HCT116 (cell line): ENCODE data around the gene TASP1. TPM values are rescaled to one million over a fixed set of nuclear protein-coding genes. Genes with fewer than 3 reads are reported as not detected.

ENCODE experiments used
- ATAC-seq: fragments of 200-7000 bp; cut with Tn5 transposase; 2 replicates; pipeline ENCODE4 v1.9.1; 2020; ENCODE audit warnings: mild to moderate bottlenecking, moderate library complexity
- BruUV-seq: library from RNA; stranded (reverse); fragments of 400-500 nt; replicated peaks from 2 replicates; lab custom pipeline; 2021; lab: Mats Ljungman, UMichigan
- CTCF ChIA-PET: fragments of 300-600 bp; sonication (Branson Sonifier 250); formaldehyde crosslinking; loops from one replicate; lab custom pipeline; 2021; ENCODE audit warnings: antibody characterized with exemption; lab: Charles Lee
- POLR2A ChIA-PET: fragments of 300-600, 350-600 bp; sonication (Branson Sonifier 250); formaldehyde crosslinking; loops from one replicate; lab custom pipeline; 2021; ENCODE audit warnings: antibody characterized with exemption; lab: Charles Lee
- RAD21 ChIA-PET, 2 experiments: fragments of 300-600 bp; sonication (Branson Sonifier 250); formaldehyde crosslinking; loops; one replicate each; lab custom pipeline; 2023; ENCODE audit warnings: low total read pairs in 2 of 2; ENCODE audit not compliant: uncharacterized antibody in 2 of 2, unreplicated experiment in 2 of 2, low non-redundant PET in 1 of 2; lab: Charles Lee
- DNase-seq: peaks from one replicate; pipeline ENCODE4 v3.0.0-alpha.2; 2010; ENCODE audit warnings: low read depth, low spot score
- H2AFZ ChIP-seq: fragments of 200-600 bp; shearing (Covaris generic), sonication (generic); 2 replicates; pipeline ENCODE4 v1.6.1; 2017; ENCODE audit warnings: low read depth, mixed run types, mixed read lengths, antibody characterized with exemption, low read length; ENCODE audit not compliant: poor library complexity, severe bottlenecking
- H3K27ac ChIP-seq: 2 replicates; pipeline ENCODE4 v1.5.1; 2012; ENCODE audit warnings: low read depth, low read length
- H3K27me3 ChIP-seq: fragments of 200-600 bp; sonication (generic); 2 replicates; pipeline ENCODE4 v1.6.1; 2016; ENCODE audit warnings: mixed run types, low read length, mixed read lengths; ENCODE audit not compliant: insufficient read depth
- H3K36me3 ChIP-seq, 2 experiments: fragments of 200-500 bp in 1 of 2; fragments of 200-600 bp in 1 of 2; sonication (Bioruptor generic) in 1 of 2; sonication (generic) in 1 of 2; 2 replicates each; pipeline versions ENCODE4 v1.5.1 to v1.6.1; 2014 to 2016; ENCODE audit warnings: low read length in 2 of 2, inconsistent platforms in 1 of 2, mixed read lengths in 1 of 2, mixed run types in 1 of 2; ENCODE audit not compliant: insufficient read depth in 2 of 2, control insufficient read depth in 1 of 2
- H3K4me1 ChIP-seq, 2 experiments: fragments of 200-600 bp in 1 of 2; sonication (generic) in 1 of 2; 2 replicates each; pipeline versions ENCODE4 v1.5.1 to v1.6.1; 2012 to 2017; ENCODE audit warnings: low read length in 2 of 2, inconsistent platforms in 1 of 2, mild to moderate bottlenecking in 1 of 2, mixed read lengths in 1 of 2, mixed run types in 1 of 2, moderate library complexity in 1 of 2; ENCODE audit not compliant: insufficient read depth in 2 of 2, control insufficient read depth in 1 of 2
- H3K4me2 ChIP-seq: fragments of 200-600 bp; sonication (generic); 2 replicates; pipeline ENCODE4 v1.6.1; 2017; ENCODE audit warnings: mixed run types, low read length, mixed read lengths
- H3K4me3 ChIP-seq, 2 experiments: fragments of 200-600 bp in 1 of 2; sonication (generic) in 1 of 2; replicated peaks in 1 of 2; 2 replicates each; pipeline ENCODE4 v1.5.1; 2011 to 2016; ENCODE audit warnings: low read length in 2 of 2, control low read depth in 1 of 2, low read depth in 1 of 2, mild to moderate bottlenecking in 1 of 2, mixed read lengths in 1 of 2, mixed run types in 1 of 2
- H3K79me2 ChIP-seq: fragments of 200-600 bp; sonication (generic); 2 replicates; pipeline ENCODE4 v1.6.1; 2017; ENCODE audit warnings: mild to moderate bottlenecking, mixed run types, low read length, moderate library complexity, mixed read lengths; ENCODE audit not compliant: insufficient read depth
- H3K9ac ChIP-seq: fragments of 200-600 bp; sonication (generic); 2 replicates; pipeline ENCODE4 v1.6.1; 2016; ENCODE audit warnings: low read length, mixed read lengths
- H3K9me2 ChIP-seq: fragments of 200-600 bp; sonication (generic), shearing (Covaris generic); 2 replicates; pipeline ENCODE4 v1.6.1; 2017; ENCODE audit warnings: mixed run types, mild to moderate bottlenecking, moderate library complexity; ENCODE audit not compliant: insufficient read depth
- H3K9me3 ChIP-seq, 2 experiments: fragments of 200-500 bp in 1 of 2; fragments of 200-600 bp in 1 of 2; sonication (Bioruptor generic) in 1 of 2; sonication (generic) in 1 of 2; 2 replicates each; pipeline ENCODE4 v1.6.1; 2014 to 2017; ENCODE audit warnings: low read length in 2 of 2, mixed read lengths in 2 of 2, inconsistent platforms in 1 of 2, low read depth in 1 of 2, mild to moderate bottlenecking in 1 of 2, mixed run types in 1 of 2, moderate library complexity in 1 of 2; ENCODE audit not compliant: control insufficient read depth in 1 of 2, insufficient read depth in 1 of 2
- H4K20me1 ChIP-seq: fragments of 200-600 bp; sonication (generic), shearing (Covaris generic); 2 replicates; pipeline ENCODE4 v1.6.1; 2017; ENCODE audit warnings: mixed run types, mild to moderate bottlenecking, moderate library complexity; ENCODE audit not compliant: insufficient read depth
- EZH2 ChIP-seq: fragments of 200-600 bp; sonication (generic); IDR thresholded peaks from 2 replicates; pipeline ENCODE4 v1.6.1; 2017; ENCODE audit warnings: antibody characterized with exemption, mixed run types
- EZH2phosphoT487 ChIP-seq: fragments of 200-600 bp; IDR thresholded peaks from 2 replicates; pipeline ENCODE4 v1.6.1; 2018; ENCODE audit warnings: antibody characterized with exemption, borderline replicate concordance
- FOSL1 ChIP-seq: IDR thresholded peaks from 2 replicates; pipeline ENCODE4 v1.6.1; 2012; ENCODE audit warnings: low read depth
- JUND ChIP-seq: IDR thresholded peaks from 2 replicates; pipeline ENCODE4 v1.6.1; 2012
- POLR2AphosphoS5 ChIP-seq: IDR thresholded peaks from 2 replicates; pipeline ENCODE4 v1.6.1; 2011; ENCODE audit warnings: mild to moderate bottlenecking, low read depth, low read length, moderate library complexity
- YY1 ChIP-seq: IDR thresholded peaks from 2 replicates; pipeline ENCODE4 v1.6.1; 2011; ENCODE audit warnings: low read length, low read depth, moderate library complexity, mild to moderate bottlenecking; ENCODE audit not compliant: insufficient replicate concordance; ENCODE audit errors: extremely low read depth
- intact Hi-C: fragments of 100-400 bp; cut with micrococcal nuclease; formaldehyde crosslinking; loops from 2 replicates; pipeline ENCODE4 v1.10.0; 2022
- total RNA-seq: library from RNA; stranded (reverse); gene quantifications from one replicate; pipeline ENCODE4 v1.2.1, GENCODE V29; 2021; ENCODE audit not compliant: unreplicated experiment
- TF ChIP-seq, protein P1 (sequence below): IDR thresholded peaks from 2 replicates; pipeline ENCODE4 v1.6.1; 2011; ENCODE audit warnings: mild to moderate bottlenecking, low read length, moderate library complexity; ENCODE audit not compliant: insufficient replicate concordance; ENCODE audit errors: extremely low read depth
- TF ChIP-seq, protein P2 (sequence below): IDR thresholded peaks from 2 replicates; pipeline ENCODE4 v1.6.1; 2012; ENCODE audit warnings: low read depth
- TF ChIP-seq, protein P3 (sequence below), 3 experiments: fragments of 200-600 bp in 1 of 3; sonication (generic) in 1 of 3; IDR thresholded peaks in 2 of 3; conservative IDR thresholded peaks in 1 of 3; 2 replicates each; pipeline ENCODE4 v1.5.1; 2012 to 2017; ENCODE audit warnings: low read depth in 2 of 3, low read length in 2 of 3, antibody characterized with exemption in 1 of 3, borderline replicate concordance in 1 of 3, control low read depth in 1 of 3, mild to moderate bottlenecking in 1 of 3, mixed read lengths in 1 of 3, mixed run types in 1 of 3, moderate library complexity in 1 of 3; ENCODE audit not compliant: insufficient read depth in 1 of 3

Gene TASP1
- total RNA-seq, 1 experiment from 2014 or later = 19.1 TPM

DNA sequence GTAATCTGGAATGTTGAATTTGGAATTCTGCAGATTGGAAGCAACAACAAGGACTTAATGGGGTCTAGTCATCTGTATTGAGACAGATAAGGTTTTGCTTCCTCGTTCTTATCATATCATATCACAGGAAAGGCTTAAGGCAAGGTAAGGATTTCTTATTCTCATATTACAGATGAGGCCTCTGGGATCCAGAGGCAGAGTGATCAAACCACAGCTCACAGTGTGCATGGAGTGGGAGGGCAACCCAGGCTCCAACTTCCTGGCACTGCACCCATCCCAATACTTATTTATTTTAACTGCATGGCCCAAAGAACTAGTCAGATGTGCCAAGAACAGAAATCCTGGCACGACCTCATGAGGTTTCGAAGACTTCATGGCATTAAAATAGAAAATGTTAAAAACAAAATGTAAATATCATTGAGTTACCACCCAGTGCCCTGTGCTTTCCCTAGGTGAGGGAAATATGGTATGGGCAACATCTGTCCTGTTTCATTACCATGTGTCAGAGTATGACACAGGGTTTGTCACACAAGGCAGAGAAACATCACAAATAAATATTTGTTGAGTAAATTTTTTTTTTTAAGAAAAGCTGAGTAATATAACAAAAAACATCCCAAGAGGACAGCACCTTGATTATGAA is 225.8 kb downstream of the TASP1 start:
- no peaks in the 10 kb centered on the region for H3K79me2 ChIP-seq
- H3K27me3 ChIP-seq = no peaks in the 10 kb centered on the region
- no peak overlapping the region for H3K4me3 ChIP-seq
- H2AFZ ChIP-seq = no peak overlapping the region
- H4K20me1 ChIP-seq = no peaks in the 10 kb centered on the region
- BruUV-seq = no TSS peak
- intact Hi-C loops = no loop called here
- peaks cover 0 to 3% of the 10 kb centered on the region in 2 experiments; a peak in 1 of 4 replicates for H3K36me3 ChIP-seq
- H3K27ac ChIP-seq = no peak overlapping the region
- RAD21 ChIA-PET = no interaction called here
- H3K9me3 ChIP-seq = no peaks in the 10 kb centered on the region
- H3K4me1 ChIP-seq = no peaks in the 10 kb centered on the region; a peak in 1 of 4 replicates
- no peak for ATAC-seq
- H3K9ac ChIP-seq = no peak overlapping the region
- no peak for DNase-seq
- H3K4me2 ChIP-seq = no peak overlapping the region
- no peaks in the 10 kb centered on the region for H3K9me2 ChIP-seq
- TF ChIP-seq EZH2phosphoT487 (no peak), POLR2AphosphoS5 (no peak), JUND (no peak), EZH2 (no peak), YY1 (no peak), FOSL1 (no peak)
- TF ChIP-seq, protein P1, sequence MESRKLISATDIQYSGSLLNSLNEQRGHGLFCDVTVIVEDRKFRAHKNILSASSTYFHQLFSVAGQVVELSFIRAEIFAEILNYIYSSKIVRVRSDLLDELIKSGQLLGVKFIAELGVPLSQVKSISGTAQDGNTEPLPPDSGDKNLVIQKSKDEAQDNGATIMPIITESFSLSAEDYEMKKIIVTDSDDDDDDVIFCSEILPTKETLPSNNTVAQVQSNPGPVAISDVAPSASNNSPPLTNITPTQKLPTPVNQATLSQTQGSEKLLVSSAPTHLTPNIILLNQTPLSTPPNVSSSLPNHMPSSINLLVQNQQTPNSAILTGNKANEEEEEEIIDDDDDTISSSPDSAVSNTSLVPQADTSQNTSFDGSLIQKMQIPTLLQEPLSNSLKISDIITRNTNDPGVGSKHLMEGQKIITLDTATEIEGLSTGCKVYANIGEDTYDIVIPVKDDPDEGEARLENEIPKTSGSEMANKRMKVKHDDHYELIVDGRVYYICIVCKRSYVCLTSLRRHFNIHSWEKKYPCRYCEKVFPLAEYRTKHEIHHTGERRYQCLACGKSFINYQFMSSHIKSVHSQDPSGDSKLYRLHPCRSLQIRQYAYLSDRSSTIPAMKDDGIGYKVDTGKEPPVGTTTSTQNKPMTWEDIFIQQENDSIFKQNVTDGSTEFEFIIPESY = no peak
- TF ChIP-seq, protein P2, sequence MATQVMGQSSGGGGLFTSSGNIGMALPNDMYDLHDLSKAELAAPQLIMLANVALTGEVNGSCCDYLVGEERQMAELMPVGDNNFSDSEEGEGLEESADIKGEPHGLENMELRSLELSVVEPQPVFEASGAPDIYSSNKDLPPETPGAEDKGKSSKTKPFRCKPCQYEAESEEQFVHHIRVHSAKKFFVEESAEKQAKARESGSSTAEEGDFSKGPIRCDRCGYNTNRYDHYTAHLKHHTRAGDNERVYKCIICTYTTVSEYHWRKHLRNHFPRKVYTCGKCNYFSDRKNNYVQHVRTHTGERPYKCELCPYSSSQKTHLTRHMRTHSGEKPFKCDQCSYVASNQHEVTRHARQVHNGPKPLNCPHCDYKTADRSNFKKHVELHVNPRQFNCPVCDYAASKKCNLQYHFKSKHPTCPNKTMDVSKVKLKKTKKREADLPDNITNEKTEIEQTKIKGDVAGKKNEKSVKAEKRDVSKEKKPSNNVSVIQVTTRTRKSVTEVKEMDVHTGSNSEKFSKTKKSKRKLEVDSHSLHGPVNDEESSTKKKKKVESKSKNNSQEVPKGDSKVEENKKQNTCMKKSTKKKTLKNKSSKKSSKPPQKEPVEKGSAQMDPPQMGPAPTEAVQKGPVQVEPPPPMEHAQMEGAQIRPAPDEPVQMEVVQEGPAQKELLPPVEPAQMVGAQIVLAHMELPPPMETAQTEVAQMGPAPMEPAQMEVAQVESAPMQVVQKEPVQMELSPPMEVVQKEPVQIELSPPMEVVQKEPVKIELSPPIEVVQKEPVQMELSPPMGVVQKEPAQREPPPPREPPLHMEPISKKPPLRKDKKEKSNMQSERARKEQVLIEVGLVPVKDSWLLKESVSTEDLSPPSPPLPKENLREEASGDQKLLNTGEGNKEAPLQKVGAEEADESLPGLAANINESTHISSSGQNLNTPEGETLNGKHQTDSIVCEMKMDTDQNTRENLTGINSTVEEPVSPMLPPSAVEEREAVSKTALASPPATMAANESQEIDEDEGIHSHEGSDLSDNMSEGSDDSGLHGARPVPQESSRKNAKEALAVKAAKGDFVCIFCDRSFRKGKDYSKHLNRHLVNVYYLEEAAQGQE = no peak
- TF ChIP-seq, protein P3, sequence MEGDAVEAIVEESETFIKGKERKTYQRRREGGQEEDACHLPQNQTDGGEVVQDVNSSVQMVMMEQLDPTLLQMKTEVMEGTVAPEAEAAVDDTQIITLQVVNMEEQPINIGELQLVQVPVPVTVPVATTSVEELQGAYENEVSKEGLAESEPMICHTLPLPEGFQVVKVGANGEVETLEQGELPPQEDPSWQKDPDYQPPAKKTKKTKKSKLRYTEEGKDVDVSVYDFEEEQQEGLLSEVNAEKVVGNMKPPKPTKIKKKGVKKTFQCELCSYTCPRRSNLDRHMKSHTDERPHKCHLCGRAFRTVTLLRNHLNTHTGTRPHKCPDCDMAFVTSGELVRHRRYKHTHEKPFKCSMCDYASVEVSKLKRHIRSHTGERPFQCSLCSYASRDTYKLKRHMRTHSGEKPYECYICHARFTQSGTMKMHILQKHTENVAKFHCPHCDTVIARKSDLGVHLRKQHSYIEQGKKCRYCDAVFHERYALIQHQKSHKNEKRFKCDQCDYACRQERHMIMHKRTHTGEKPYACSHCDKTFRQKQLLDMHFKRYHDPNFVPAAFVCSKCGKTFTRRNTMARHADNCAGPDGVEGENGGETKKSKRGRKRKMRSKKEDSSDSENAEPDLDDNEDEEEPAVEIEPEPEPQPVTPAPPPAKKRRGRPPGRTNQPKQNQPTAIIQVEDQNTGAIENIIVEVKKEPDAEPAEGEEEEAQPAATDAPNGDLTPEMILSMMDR (IDR thresholded peaks at IDR 0.05 in 2 of 3, conservative IDR thresholded peaks at IDR 0.05 in 1 of 3; ENCODE audit: borderline replicate concordance in 1 of 3, insufficient read depth in 1 of 3, low read depth in 2 of 3, low read length in 2 of 3) = no peak
- POLR2A ChIA-PET = no interaction called here
- CTCF ChIA-PET = no interaction called here
